Stimulated activated CD4-positive, alpha-beta T cell treated with anti-CD3 and anti-CD28 coated beads, Interleukin-4, amount 100 ng/mL, for 24 hours (primary cell): Measurements from ENCODE around the gene RDH8.
A peak's percentile ranks its signal among the peaks of the same experiment; 100 is the strongest.

Experiments
- DNase-seq: peaks from one replicate; pipeline ENCODE4 v3.0.0-alpha.2; 2020

Gene RDH8, protein sequence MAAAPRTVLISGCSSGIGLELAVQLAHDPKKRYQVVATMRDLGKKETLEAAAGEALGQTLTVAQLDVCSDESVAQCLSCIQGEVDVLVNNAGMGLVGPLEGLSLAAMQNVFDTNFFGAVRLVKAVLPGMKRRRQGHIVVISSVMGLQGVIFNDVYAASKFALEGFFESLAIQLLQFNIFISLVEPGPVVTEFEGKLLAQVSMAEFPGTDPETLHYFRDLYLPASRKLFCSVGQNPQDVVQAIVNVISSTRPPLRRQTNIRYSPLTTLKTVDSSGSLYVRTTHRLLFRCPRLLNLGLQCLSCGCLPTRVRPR

DNA sequence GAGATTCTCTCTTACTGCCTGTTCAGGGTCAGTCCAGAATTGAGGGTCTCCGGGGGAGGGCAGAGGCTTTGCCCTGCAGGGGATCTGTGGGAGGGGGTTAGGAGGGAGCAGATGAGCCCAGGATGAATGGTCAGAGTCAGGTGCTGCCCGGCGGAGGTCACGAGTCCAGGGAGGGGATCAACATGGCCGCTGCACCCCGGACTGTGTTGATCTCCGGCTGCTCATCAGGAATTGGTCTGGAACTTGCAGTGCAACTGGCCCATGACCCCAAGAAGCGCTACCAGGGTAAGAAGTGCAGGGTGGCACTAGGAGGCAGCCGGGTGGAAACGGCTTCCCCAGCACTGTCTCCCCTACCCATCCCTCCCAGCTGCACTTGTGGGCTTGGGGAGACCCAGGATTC, at the start of gene RDH8:
RDH8 (plus strand) TSS at position 168 of the 400 bp plus-strand sequence; CDS start at position 183, 15 bp downstream.
- no peak for DNase-seq

DNA sequence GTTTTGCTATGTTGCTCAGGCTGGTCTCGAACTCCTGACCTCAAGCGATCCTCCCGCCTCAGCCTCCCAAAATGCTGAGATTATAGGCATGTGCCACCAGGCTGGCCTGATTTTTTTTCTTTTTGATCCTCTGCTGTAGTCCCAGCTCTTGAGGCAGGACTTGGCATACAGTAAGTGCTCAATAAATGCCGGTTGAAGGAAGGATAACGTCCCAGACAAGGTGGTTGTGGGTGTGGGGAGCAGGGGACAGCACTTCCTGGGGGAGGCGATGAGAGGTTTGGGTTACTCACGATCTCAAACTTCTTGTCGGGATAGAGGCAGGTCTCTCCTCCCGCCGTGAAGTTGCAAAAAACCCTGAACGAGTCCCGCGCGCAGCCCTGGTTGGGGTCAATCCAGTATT, 47.3 kb upstream of the RDH8 start:
- DNase-seq: no peak

DNA sequence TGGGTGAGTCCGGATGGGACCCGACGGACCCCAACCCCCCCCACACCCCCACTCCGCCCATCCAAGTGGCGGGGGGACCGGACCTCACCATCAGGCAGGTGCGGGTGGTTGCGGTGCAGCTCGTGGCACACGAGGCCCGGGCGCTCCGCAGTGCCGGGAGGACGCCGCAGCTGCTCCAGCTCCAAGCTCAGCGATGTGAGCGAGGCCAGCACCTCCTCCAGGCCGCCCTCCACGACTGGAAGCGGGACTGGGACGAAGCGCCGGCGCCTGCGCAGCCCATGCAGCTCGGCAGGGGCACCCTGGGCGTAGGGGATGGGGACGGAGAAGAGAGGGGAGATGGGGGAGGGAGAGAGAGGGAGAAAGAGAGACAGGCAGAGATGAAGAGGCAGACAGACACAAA, 46.8 kb upstream of the RDH8 start:
- no peak for DNase-seq

DNA sequence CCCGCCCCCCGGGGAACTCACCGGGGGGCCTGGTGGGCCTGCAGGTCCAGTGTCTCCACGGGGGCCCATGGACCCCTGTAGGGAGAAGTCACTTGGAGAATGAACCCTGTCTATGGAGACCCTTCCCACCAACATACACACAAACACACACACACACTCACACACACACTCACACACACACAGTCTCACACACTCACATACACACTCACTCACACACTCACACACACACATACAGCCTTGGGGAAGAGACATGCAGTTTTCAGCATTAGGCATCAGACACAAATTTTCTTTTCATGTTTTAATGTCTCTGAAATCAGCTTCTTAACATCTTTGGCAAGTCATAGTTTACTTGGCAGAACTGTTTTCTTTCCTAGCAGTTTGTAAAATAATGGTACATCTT, 46.0 kb upstream of the RDH8 start:
- DNase-seq: no peak

DNA sequence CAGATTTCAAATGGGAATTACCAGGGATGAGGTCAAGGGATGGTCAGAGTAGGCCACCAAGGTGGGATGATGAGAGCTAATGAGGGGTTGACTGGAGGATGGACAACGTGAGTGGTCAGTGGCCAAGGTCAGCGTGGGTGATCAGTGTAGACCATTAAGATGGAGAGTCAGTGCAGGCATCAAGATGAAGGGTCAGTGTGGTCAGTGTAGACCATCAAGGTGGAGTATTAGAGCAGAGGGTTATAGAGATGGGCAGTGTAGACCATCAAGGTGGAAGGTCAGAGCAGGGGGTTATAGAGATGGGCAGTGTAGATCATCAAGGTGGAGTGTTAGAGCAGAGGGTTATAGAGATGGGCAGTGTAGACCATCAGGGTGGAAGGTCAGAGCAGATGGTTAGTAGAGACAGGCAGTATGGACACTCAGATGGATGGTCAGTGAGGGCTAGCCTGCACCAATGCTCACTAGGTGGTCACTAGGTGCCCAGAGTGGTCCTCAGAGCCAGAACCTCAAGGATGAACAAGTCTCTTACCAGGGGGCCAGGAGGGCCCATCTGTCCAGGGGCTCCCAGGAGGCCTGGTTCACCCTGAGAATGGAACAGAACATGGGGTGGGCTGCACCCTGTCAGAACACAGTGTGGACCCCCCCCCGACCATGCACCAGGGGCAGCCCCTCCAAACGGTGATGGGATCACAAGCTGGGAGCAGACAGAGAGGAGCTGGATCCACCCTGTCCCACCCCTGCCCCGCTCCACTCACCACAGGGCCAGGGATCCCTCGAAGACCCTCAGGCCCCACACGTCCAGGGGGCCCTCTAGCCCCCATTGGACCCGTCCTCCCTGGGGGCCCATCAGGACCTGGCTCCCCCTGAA, 44.2 kb upstream of the RDH8 start:
- no peak for DNase-seq

DNA sequence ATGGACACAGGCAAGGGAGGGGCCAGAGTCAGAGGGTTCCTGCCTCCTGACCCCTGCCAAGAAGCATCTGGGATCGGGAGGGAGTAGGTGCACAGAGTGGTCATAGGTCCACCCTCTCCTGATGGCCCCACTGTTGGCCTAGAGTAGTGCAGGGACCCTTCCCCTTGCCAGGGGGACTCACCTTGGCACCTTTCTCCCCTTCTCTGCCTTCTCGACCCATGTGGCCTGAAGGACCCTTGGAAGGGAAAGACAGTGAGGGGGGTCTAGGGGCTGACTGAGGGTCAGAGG, 43.7 kb upstream of the RDH8 start:
- no peak for DNase-seq

DNA sequence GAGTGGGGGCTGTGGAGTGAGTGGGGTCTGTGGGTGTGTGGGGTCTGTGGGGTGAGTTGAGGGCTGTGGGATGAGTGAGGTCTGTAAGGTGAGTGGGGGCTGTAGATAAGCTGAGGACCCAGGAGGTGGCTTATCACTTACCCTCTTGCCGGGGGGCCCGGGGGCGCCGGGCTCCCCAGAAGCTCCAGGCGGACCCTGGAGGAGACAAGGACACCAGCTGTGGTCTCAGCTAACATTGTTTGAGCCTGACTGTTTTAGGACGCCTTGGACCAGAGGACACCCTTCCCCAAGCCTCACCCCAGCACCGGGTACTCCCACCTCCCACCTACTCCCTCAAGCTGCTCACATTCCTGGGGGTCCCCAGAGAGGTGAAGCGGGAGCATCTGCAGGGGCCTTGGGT, 42.8 kb upstream of the RDH8 start:
- no peak for DNase-seq

DNA sequence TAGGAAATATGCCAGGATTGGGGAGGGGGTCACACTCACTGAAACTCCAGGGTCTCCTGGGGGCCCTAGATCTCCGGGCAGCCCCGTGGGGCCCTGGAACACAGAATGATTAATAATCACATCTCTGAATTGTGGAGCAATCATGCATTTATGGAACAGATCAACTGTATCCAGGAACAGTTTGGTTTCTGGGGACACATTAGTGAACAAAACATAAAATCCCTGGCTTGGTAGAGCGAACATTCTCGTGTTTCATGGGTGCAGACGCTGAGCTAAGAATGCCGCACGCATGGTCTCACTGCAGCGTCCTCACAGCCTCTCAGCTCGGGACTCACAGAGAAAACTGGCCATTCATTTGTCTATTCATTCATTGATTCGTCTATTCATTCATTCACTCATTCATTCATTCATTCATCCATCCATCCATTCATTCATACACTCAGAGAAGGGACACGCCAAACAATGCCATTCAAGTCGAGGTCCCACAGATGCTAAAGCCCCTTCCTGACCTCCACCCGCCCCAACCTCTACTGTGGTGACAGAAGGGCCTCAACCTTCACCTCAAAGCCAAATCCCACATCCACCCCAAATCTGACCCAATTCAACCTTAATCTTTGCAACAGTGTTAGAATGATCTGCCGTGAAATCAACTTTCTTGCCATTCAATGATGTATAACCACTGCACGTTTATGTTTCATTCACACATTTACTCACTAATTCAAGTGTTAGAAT, 42.0 kb upstream of the RDH8 start:
- no peak for DNase-seq

DNA sequence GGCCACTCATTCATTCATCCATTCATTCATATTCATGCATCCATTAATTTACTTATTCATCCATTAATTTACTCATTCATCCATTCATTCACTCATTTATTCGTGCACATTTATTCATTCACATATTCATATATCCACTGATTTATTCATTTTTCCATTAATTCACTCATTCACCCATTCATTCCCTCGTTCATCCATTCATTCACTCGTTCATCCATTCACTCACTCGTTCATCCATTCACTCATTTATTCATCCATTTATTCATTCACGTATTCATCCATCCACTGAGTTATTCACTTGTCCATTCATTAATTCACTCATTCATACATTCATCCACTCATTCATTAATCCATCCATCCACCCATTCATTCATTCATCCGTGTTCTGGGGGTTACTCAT, 41.2 kb upstream of the RDH8 start:
- no peak for DNase-seq

DNA sequence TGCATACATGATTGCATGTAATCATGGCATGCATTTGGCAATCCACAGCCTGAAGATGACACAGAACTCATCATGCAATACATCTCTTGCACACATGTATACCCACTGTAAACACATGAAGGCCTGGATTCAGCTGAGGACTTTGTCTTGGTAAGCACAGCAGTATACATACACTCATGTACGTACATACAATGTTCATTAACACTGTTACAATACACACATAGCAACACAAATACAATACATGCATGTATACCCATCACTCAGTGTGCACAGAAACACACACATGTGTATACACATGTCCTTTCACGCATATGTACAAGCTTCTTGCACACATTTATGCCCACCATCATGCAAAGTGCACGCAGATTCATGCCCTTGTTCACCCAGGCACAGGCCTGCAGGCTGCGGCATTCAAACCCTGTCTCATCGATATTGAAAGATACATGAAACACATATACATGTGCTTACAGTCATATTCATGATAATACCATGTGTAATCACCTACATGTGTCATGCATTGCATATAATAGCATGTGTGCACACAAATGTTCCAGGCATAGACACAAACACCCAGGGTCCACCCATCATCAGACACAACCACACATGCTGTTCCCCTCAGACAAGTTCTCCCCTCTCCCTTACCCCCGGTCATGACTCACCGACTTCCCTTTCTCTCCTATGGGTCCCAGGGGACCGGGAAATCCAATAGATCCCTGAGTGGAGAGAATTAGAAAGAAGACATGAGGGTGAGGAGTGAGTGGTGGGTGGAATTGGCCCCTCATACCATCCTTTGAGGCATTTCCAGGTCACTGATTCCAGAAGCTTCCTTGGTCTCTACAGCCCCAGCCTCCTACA, 31.6 kb upstream of the RDH8 start:
- no peak for DNase-seq

DNA sequence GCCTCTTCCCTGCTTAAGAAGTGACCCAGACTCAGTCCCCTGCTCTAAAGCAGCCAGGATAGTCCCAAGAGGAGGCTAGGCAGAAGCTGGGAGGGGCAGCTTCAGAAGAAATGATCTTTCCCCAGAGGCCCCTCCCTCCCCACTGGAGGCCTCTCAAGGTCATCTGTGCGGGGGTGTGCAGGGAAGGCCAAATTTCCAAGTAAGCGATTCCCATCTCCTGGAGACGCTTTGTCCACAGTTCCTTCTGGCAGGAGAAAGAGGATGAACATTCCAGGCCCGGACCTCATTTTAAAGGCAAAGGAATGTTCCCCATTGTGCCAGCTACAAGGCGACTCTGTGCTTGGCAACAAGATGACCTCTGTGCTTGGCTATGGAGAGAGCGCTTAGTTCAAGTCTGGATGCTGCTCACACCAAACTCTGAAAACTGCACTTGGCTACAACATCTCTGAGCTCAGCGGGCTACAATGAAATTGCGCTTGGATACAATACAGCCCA, 26.4 kb upstream of the RDH8 start:
- no peak for DNase-seq

DNA sequence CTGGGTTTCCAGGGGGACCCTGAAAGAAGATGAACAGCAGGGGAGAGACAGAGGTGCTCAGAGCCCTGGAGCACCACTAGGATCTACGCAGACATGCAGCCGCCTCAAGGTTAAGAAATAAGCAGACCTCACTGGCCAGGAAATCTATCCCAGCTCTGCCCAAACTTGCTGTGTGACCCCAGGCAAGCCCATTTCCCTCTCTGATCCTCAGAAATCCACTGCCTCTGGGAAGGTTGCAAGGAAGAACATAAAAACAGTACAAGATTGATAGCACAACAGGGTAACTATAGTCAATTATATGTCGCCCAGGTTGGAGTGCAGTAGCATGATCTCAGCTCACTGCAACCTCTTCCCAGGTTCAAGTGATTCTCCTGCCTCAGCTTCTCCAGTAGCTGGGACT, 23.8 kb upstream of the RDH8 start:
- no peak for DNase-seq

DNA sequence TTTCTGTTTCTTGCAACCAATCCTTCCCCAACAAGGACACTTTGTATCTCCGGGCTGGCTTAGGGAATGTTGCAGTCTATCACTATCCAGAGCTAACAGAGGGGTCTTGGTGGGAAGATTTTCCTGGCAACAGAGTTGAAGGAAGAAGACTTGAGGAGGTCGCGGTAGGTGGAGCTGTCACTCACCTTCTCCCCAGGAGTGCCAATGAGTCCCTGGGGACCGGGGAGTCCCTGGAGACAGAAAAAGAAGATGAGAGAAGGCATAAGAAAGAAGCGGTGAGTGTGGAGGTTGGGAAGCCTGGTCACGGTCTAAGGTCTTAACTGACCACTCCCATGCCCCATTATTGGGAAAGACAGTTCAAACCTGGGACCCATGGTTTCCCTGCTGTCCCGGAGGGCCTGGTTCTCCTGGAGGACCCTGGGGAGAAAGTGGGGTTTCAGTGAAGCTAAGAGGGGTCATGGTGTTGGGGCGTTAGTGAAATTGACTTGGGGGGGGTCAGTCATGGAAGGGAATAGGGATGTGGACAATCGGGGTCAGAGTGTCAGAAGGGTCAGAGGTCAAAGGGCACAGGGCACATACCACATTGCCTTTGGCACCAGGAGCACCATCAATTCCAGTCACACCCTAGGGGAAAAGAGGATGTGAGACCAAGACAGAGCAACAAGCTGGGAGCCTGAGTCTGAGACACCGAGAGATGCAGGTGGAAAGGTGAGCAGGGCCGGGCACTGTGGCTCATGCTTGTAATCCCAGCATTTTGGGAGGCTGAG, 21.7 kb upstream of the RDH8 start:
- no peak for DNase-seq

DNA sequence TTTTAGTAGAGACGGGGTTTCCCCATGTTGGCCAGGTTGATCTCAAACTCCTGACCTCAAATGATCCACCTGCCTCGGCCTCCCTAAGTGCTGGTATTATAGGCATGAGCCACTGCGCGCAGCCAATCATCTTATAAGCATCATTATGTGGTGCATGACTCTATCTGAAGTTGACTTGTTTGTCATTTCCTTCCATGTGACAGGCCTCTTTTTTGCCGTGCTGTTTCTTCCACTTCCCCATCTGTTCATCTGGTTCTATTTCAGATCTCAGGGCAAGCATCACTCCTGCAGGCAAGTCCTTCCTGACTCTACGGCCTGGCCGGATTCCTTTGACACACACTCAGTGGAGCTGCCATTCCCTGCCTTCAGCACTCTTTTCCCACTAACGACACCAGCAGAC, 18.2 kb upstream of the RDH8 start:
- no peak for DNase-seq

DNA sequence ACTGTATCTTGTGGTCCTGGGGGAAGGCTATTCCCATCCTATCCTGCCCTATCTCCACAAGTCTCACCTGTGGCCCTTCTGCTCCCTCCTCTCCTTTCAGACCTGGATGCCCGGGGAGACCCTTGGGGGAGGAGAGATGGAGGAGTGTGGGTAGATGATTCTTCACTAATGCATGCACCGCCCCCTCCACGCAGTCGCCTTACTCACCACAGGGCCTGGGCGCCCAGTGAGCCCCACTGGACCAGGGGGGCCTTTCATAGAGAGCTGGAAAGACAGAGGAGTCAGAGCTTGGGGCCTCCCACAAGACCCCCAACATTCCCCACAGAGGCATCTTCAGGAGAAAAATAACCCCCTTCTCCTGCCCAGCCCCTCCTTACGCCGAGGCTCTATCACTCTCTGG, 17.3 kb upstream of the RDH8 start:
- DNase-seq: no peak

DNA sequence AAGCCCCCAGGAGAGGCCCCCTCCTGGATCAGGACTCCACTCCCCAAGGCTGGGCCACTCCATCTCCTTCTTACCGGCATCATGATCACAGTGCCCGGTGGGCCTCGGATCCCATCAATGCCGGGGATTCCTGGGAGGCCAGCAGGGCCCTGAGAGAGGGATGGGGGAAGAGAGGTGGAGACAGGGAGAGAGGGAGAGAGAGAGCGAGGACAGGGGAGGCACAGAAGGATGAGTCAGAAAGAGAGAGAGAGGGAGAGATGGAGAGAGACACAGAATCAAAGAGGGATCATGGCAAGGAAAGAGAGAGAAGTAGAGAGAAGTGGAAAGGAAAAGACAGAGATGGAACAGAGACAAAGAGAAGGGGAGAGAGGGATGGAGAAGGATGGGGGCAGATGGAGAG, 16.7 kb upstream of the RDH8 start:
- no peak for DNase-seq

DNA sequence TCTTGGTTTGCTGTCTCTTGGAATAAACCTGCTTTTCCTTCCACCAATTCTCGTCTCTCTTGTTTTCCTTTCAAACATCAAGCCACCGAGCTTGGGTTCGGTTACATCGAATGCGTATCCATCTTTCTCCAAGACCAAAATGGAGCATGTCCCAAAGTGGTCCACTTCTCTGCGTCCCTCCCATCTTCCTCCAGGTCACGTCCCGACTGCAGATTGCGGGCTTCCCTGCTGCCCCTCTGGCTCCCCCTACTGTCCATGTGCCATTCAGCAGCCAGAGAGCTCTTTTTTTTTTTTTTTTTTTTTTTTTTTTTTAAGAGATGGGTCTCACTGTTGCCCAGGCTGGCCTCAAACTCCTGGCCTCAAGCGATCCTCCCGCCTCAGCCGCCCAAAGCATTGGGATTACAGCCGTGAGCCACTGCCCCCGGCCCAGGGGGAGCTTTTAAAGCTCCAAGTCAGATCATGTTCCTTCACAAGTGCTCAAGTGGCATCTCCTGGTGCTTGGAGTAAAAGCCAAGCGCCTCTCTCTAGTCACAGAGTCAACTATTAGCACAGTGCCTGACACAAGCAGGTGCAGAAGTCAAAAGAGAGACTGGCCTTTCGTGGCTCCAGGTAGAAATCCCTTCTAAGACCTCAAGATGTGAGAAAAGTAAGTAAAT, 13.0 kb upstream of the RDH8 start:
- peak; percentile 71 for DNase-seq

DNA sequence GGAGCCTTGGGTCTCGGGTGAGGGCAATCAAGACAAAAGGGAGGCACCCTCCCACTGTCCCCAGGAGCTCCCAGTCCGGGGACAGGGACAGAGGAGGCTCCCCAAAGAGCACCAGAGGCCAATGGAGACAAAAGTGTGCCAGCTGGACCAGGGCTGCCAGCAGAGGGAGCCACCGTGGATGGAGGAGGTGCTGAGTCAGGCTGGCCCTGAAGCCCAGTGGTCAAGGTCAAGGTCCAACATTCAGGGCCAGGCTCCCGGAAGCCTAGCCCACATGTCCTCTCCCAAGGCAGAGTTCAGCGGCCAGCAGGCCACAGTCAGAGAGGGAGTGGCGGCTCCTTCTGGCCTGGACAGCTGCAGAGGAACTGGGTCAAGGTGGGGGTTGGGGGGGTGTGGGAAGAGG, 11.4 kb upstream of the RDH8 start:
- no peak for DNase-seq

DNA sequence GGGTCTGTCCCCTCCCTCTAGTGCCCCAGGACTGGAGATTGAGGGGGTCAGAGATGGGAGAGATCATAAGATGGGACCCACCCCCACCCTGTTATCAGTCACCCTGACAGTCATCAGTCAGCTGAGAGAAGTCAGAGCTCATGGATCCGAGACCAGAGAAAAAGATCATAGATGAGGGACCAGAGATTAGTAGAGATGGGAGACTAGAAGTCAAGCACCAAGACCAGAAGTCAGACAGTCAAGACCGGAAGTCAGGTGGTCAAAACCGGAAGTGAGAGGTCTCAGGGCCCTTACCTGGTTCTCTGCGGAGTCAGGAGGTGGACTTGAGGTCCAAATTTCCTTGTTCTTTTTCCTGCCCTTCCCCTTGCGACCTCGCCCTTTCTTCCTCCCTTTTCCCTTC, 10.0 kb upstream of the RDH8 start:
- DNase-seq: no peak

DNA sequence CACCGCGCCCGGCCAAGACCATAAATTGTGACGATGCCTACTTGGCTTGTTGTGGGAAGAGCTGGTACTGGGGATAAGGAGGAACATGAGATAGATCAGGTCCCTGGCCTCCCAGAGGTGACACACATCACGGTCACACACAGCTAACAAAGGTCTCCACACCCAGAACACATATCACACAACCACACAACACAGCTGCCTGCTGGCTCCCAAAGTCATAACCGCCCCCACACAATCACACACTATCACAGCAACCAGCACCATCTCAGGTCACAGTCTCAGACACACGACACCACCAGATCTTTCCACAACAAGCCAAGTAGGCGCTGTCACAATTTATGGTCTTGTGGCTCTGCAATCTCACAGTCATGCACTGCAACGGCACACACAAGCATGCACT, 8.7 kb upstream of the RDH8 start:
- no peak for DNase-seq

DNA sequence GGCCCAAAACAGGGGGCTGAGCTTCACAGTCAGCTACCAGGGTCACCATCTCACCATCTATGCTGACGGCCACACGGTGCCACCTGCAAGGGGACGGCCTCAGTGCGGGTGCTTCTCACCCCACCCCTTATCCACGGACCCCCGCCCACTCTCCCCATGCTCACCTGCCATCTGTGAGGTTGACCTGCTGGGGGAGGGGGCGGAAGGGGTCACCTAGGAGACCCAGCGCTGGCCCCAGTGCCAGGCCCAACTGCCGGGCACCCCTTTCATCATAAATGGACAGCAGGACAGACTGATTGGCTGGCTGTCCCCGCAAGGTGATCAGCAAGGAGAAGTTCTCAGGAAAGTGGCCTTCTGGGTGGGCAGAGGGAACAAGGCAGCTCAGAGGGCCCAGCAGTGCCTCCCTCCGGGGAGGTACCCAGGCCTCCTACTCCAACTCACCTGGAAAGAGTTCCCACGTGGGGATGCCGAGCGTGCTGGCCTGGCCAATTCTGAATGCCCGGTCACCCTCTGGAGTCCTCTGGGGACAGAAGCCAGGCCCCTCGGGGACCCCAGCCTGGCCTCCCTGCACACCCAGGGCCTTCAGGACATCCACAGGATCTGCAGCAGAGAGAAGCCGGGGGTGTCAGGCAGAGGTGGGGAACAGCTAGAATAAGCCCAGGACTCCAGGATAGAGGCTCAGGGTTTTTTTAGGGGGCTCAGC, 7.5 kb upstream of the RDH8 start:
- DNase-seq: no peak
